Upper lobe of right lung (tissue), 1 donor: ENCODE results near the gene RERGL. TPM values are rescaled to one million over a fixed set of nuclear protein-coding genes. Genes with fewer than 3 reads are reported as not detected.
"Not testable (repeated sequence)": the region's sequence is repeated elsewhere in the genome, so short reads cannot be mapped to it uniquely, and the experiment has no call there.

ENCODE experiments used
- ATAC-seq: fragments of 200-7000 bp; cut with Tn5 transposase; one replicate; pipeline ENCODE4 v1.9.1; 2020; ENCODE audit warnings: mild to moderate bottlenecking, moderate library complexity
- DNase-seq: peaks from one replicate; pipeline ENCODE4 v3.0.0-alpha.2; 2020
- H3K27ac ChIP-seq: fragments of 200-600 bp; one replicate; pipeline ENCODE4 v1.8.0; 2022
- H3K27me3 ChIP-seq: fragments of 200-600 bp; one replicate; pipeline ENCODE4 v1.8.0; 2022; ENCODE audit warnings: mild to moderate bottlenecking
- H3K36me3 ChIP-seq: fragments of 200-600 bp; one replicate; pipeline ENCODE4 v1.8.0; 2022
- H3K4me1 ChIP-seq: fragments of 200-600 bp; one replicate; pipeline ENCODE4 v1.8.0; 2022
- H3K4me3 ChIP-seq: fragments of 200-600 bp; one replicate; pipeline ENCODE4 v1.8.0; 2022; ENCODE audit warnings: mild to moderate bottlenecking
- H3K9me3 ChIP-seq: fragments of 200-600 bp; one replicate; pipeline ENCODE4 v1.8.0; 2022
- CTCF ChIP-seq: fragments of 200-600 bp; IDR thresholded peaks from one replicate; pipeline ENCODE4 v1.8.0; 2022; ENCODE audit warnings: antibody characterized with exemption
- intact Hi-C: fragments of 100-400 bp; cut with DNase I; formaldehyde crosslinking; loops from one replicate; pipeline ENCODE4 v1.11.0; 2022
- total RNA-seq: library from RNA; stranded (reverse); fragmentation: NEBNext Ultra II Directional; extraction: Animal tissue kit (Norgen Biotek cat#: 25700); gene quantifications from one replicate; pipeline ENCODE4 v1.2.1, GENCODE V29; 2021
- donor health status: DM: no; HTN: yes; CAD: no; lungs with severe emphysema.

Gene RERGL
- total RNA-seq, 1 donor from 2014 or later: 0.72 TPM

GRCh38 chr12:18074001-18074400 lies 16.0 kb downstream of the RERGL start:
- no peaks in the 10 kb centered on the region for H3K27me3 ChIP-seq
- H3K4me1 ChIP-seq: no peaks in the 10 kb centered on the region
- ATAC-seq (no peak), DNase-seq (no peak)
- H3K4me3 ChIP-seq: no peak overlapping the region
- intact Hi-C loops: no loop called here
- no peaks in the 10 kb centered on the region for H3K9me3 ChIP-seq
- no peaks in the 10 kb centered on the region for H3K36me3 ChIP-seq
- no peak for TF ChIP-seq CTCF
- no peak overlapping the region for H3K27ac ChIP-seq

- no peak for TF ChIP-seq CTCF
- no peaks in the 10 kb centered on the region for H3K36me3 ChIP-seq
- H3K27ac ChIP-seq: no peak overlapping the region
- no peak overlapping the region for H3K4me3 ChIP-seq
- intact Hi-C loops: no loop called here
- no peaks in the 10 kb centered on the region for H3K27me3 ChIP-seq
- ATAC-seq (no peak), DNase-seq (no peak)
- no peaks in the 10 kb centered on the region for H3K4me1 ChIP-seq
- H3K9me3 ChIP-seq: no peaks in the 10 kb centered on the region
These were observed 17.3 kb downstream of the RERGL start for GRCh38 chr12:18072723-18073122.

- Histone ChIP-seq H3K4me1 (no peaks in the 10 kb centered on the region), H3K4me3 (no peak overlapping the region), H3K27ac (no peak overlapping the region), H3K9me3 (no peaks in the 10 kb centered on the region), H3K27me3 (no peaks in the 10 kb centered on the region), H3K36me3 (no peaks in the 10 kb centered on the region)
- ATAC-seq (no peak), DNase-seq (no peak)
- intact Hi-C loops: no loop called here
- no peak for TF ChIP-seq CTCF
These were observed 18.7 kb downstream of the RERGL start for GRCh38 chr12:18071336-18071735.

DNA sequence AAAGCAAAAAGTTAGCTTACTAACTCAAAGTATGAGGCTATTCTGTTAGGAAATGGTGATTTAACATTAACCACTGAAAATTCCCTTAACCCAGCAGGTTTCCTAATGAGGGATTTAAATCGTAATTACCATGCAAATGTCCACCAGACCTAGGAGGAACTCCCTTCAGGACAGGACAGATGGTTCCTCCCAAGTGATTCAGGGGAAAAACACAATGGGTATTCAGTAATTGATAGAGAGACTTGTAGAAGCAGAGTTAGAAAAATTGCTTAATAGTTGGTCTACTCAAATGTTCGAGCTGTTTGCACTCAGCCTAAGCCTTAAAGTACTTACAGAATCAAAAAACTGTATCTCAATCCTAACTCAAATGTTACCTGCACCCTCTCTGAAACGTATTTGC lies 21.6 kb downstream of the RERGL start:
- ATAC-seq: no peak
- no peak for TF ChIP-seq CTCF

GRCh38 chr12:18066666-18067065 lies 23.3 kb downstream of the RERGL start:
- H3K27ac ChIP-seq: no peak overlapping the region
- no peak for ATAC-seq
- no peak overlapping the region for H3K4me3 ChIP-seq
- no peaks in the 10 kb centered on the region for H3K4me1 ChIP-seq
- no peak for TF ChIP-seq CTCF
- DNase-seq: no peak
- intact Hi-C loops: no loop called here
- no peaks in the 10 kb centered on the region for H3K36me3 ChIP-seq
- H3K9me3 ChIP-seq: no peaks in the 10 kb centered on the region
- no peaks in the 10 kb centered on the region for H3K27me3 ChIP-seq

More for the DNA sequence above, 21.6 kb downstream of the RERGL start:
- Histone ChIP-seq H3K4me1 (no peaks in the 10 kb centered on the region), H3K9me3 (no peaks in the 10 kb centered on the region), H3K4me3 (no peak overlapping the region), H3K27me3 (no peaks in the 10 kb centered on the region), H3K36me3 (no peaks in the 10 kb centered on the region), H3K27ac (no peak overlapping the region)
- DNase-seq: no peak
- intact Hi-C loops: no loop called here

DNA sequence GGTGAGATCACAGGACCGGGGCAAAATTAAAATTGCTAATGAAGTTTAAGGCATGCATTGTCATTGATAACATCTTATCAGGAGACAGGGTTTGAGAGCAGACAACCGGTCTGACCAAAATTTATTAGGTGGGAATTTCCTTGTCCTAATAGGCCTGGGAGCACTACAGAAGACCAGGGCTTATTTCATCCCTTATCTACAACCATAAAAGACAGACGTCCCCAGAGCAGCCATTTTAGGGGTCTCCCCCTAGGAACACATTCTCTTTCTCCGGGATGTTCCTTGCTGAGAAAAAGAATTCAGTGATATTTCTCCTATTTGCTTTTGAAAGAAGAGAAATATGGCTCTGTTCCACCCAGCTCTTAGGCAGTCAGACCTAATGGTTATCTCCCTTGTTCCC lies 27.1 kb downstream of the RERGL start:
- ATAC-seq, H3K4me3 ChIP-seq, DNase-seq, H3K4me1 ChIP-seq, H3K36me3 ChIP-seq, H3K27ac ChIP-seq, H3K9me3 ChIP-seq, H3K27me3 ChIP-seq, intact Hi-C loops: not testable (repeated sequence)
